Erythroblast (primary cell): ENCODE data around the gene WDR70.

Experiments used
- GATA1 ChIP-seq: IDR thresholded peaks from 2 replicates; pipeline ENCODE4 v1.6.1; 2011; ENCODE audit warnings: low read depth, mild to moderate bottlenecking, control low read depth, low read length, moderate library complexity
- POLR2A ChIP-seq: IDR thresholded peaks from 2 replicates; pipeline ENCODE4 v1.6.1; 2011; ENCODE audit warnings: mild to moderate bottlenecking, low read length

DNA sequence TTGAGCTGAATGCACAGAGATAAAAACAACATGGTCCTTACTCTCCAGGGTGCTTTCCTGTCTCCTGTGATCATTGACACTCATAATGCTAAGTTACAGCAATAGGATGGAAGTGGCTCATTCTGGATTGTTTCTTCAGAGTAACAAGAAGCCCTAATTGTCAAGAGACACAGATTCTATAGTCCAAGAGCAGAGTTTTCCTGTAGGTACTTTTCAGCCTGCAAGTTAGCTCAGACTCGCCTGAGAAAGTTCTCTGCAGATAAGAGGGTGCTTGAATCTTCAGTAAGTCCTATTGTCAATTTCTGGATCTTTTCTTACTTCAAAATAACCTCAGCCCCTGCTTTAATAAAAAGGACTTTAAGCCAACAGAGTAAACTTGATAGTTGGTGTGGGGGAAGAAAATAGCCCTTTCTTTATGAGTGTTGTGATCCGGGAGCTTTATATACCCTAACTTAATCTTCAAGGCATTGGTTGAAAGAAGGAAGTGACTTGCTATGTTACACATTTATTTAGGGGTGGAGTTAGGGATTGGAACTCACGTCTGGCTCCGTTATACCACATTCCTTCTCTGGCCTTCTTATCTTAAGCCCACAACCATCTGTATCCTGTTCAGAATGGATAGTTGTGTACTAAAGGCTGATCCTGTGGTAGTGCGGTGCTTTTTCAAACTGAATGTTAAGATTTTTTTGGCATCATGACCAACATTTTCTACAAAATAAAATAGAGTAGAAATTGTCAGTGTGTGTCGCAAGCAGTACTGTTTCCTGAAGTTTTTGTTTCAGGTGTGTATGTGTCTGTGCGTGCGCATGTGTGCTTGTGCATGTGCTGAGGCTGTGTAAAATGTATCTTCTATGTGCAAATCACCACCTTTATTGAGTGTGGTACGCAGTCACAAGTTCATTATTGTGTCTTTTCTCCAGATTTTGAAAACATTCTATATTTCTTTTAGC is 173.9 kb downstream of the WDR70 start:
- TF ChIP-seq POLR2A = no peak
- no peak for TF ChIP-seq GATA1
